GM15510 (cell line): ENCODE results near the gene PRRT1B.

ENCODE experiments used
- POLR2A ChIP-seq: IDR thresholded peaks from 3 replicates; pipeline ENCODE4 v1.6.1; 2011; ENCODE audit warnings: borderline replicate concordance; ENCODE audit not compliant: insufficient read length; ENCODE audit errors: extremely low read depth

PRRT1B gene

DNA sequence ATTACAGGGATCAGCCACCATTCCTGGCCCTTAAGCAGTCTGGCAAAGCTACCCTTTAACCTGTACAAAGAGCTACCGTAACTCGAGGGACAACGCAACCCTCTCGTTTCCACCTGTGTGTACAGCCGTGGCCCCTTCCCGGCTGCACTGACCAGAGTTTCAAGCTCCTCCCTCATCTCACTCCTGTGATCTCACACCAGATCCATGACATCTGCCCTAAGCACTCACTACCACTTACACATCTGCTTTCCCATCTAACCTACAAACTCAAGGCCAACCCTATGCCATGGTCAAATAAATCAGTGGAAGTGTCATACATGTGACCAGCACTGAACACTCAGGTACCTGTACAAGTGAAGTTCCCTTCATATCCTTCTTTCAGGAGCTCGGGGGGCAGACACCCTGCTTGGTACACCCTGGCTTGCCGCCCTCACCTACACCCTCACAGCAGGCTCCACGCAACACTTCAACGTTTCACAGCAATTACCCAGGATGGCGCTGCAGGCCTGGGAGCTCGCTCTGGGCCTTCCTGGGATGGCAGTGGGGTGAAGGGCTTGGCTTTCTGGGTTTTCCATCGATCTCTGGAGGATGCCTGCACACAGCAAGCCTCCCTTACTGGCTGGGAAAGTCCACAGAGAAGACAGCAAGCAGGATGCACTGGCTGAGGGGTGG, 61.7 kb downstream of the PRRT1B start:
- no peak for TF ChIP-seq POLR2A

DNA sequence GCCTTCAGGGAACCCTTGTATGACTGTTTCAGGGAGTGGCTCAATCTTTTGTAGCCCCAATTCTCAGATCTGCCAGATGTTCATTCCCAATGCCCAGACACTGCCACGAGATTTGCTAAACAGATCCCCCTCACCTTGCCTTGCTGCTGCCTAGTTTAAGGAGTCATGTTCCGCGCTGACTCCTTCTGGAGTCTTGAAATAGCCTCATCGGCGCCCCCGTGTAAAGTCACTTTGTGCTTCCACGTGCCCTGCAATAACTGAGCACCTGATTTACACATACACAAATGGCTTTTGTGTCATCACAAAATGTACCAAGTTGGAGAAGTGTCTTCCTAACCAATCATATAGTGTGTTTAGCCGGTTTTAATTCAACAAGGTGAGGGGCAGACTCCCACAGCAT, 62.3 kb downstream of the PRRT1B start:
- TF ChIP-seq POLR2A, result no peak

DNA sequence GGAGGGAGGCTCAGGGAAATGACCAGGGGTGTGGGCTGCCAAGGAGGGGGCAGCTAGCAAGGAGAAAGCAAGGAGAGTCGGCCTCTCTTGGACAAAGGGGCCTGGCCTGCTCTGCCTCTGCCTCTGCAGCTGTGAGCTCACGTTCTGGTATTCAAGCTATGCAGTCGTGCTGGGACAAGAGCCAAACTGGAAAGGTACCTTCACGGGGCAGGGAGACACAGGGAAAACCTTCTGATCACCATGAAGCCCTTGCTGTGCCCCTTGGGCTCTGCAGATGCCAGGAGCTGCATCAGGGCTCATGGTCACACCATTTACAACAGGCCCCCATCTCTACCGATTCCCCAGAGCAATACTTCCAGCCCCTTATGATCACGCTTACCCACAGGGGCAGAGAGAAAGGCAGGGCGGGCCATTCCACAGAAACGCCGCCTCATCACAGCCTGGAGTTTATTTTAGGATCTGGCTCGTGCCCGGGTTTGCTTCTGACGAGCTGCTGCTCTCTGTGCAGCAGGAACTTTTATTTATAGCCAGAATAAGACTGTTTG, 63.2 kb downstream of the PRRT1B start:
- no peak for TF ChIP-seq POLR2A
